ENCODE results near the gene SUGP1.

GRCh38 chr19:19356901-19357566 lies 36.7 kb upstream of the SUGP1 start:
- TF ChIP-seq CTCF (IDR thresholded peaks at IDR 0.05; ENCODE audit: insufficient read depth, low read depth, low read length): no peak
- TF ChIP-seq EZH2 (IDR thresholded peaks at IDR 0.05; ENCODE audit: insufficient read depth, low read length): no peak

Data from astrocyte (in vitro differentiated cells and primary cell).